H1 (cell line): ENCODE data around the gene ITPK1.

ENCODE experiments used
- CTCF ChIP-seq, 3 experiments: IDR thresholded peaks; 1 replicate in 2 of 3; 2 replicates in 1 of 3; pipeline versions ENCODE4 v1.5.1 to v1.6.1; 2011; ENCODE audit warnings: low read length in 3 of 3, mild to moderate bottlenecking in 3 of 3, inconsistent platforms in 2 of 3, low read depth in 1 of 3, moderate library complexity in 1 of 3; ENCODE audit not compliant: insufficient read depth in 1 of 3; ENCODE audit errors: control extremely low read depth in 1 of 3
- EZH2 ChIP-seq: fragments of 200-600 bp; sonication (generic); IDR thresholded peaks from 2 replicates; pipeline ENCODE4 v1.7.1; 2012; ENCODE audit warnings: low read depth, mild to moderate bottlenecking, moderate library complexity, low read length, inconsistent platforms; ENCODE audit not compliant: severe bottlenecking
- JUN ChIP-seq: IDR thresholded peaks from 2 replicates; pipeline ENCODE4 v1.6.1; 2011; ENCODE audit warnings: low read depth, mild to moderate bottlenecking, improper control_type of control experiment, low read length
- JUND ChIP-seq: IDR thresholded peaks from 2 replicates; pipeline ENCODE4 v1.6.1; 2011; ENCODE audit warnings: mild to moderate bottlenecking, improper control_type of control experiment, low read length
- NRF1 ChIP-seq: IDR thresholded peaks from 2 replicates; pipeline ENCODE4 v1.6.1; 2011; ENCODE audit warnings: mild to moderate bottlenecking, low read depth, low read length, improper control_type of control experiment
- POLR2A ChIP-seq, 2 experiments: IDR thresholded peaks; 1 replicate in 1 of 2; 2 replicates in 1 of 2; pipeline ENCODE4 v1.6.1; 2011; ENCODE audit warnings: low read depth in 2 of 2, low read length in 2 of 2, mild to moderate bottlenecking in 2 of 2; ENCODE audit errors: control extremely low read depth in 1 of 2
- RXRA ChIP-seq: IDR thresholded peaks from 2 replicates; pipeline ENCODE4 v1.6.1; 2011; ENCODE audit warnings: low read depth, mild to moderate bottlenecking, low read length, moderate library complexity; ENCODE audit not compliant: insufficient read depth
- USF2 ChIP-seq: IDR thresholded peaks from 2 replicates; pipeline ENCODE4 v1.6.1; 2011; ENCODE audit warnings: low read length, improper control_type of control experiment

- no peak for TF ChIP-seq CTCF (IDR thresholded peaks at IDR 0.05; ENCODE audit: control extremely low read depth in 1 of 3, insufficient read depth in 1 of 3, low read depth in 1 of 3, low read length in 3 of 3)
- TF ChIP-seq POLR2A (IDR thresholded peaks at IDR 0.05; ENCODE audit: control extremely low read depth in 1 of 2, low read depth in 2 of 2, low read length in 2 of 2), result no peak
- TF ChIP-seq NRF1, result no peak
- TF ChIP-seq JUND, result no peak
- TF ChIP-seq EZH2, result no peak
- no peak for TF ChIP-seq JUN
- no peak for TF ChIP-seq USF2
- TF ChIP-seq RXRA, result no peak
Measured at GRCh38 chr14:93027810-93028723, 87.7 kb downstream of the ITPK1 start.
